HepG2 (cell line): ENCODE measurements around the gene CCT6A. TPM values are rescaled to one million over a fixed set of nuclear protein-coding genes. Genes with fewer than 3 reads are reported as not detected.

Source experiments
- AGO2 ChIP-seq: fragments of 200-400 bp; formaldehyde crosslinking; optimal IDR thresholded peaks from 2 replicates; pipeline ENCODE3; 2017; ENCODE audit warnings: mild to moderate bottlenecking, low read depth, low read length, moderate library complexity
- EHMT2 ChIP-seq: fragments of 200-600 bp; sonication (generic); IDR thresholded peaks from 2 replicates; pipeline ENCODE4 v1.7.0; 2017; ENCODE audit warnings: antibody characterized with exemption, low read depth, low read length, borderline replicate concordance
- FOXP1 ChIP-seq, 2 experiments: fragments of 450-650 bp in 1 of 2; IDR thresholded peaks; 2 replicates each; pipeline ENCODE4 v1.6.1; 2017 to 2018; ENCODE audit warnings: antibody characterized with exemption in 1 of 2
- IRF2 ChIP-seq: IDR thresholded peaks from 2 replicates; pipeline ENCODE4 v1.6.1; 2018; ENCODE audit warnings: missing genetic modification reagents, missing compliant biosample characterization
- JUN ChIP-seq: sonication (generic); formaldehyde crosslinking; IDR thresholded peaks from 2 replicates; pipeline ENCODE4 v1.4.0; 2020; ENCODE audit warnings: mild to moderate bottlenecking, missing genetic modification reagents
- NFIC ChIP-seq: IDR thresholded peaks from 2 replicates; pipeline ENCODE4 v1.6.1; 2012; ENCODE audit warnings: mild to moderate bottlenecking, low read length, inconsistent platforms
- NFYB ChIP-seq: sonication (generic); formaldehyde crosslinking; IDR thresholded peaks from 2 replicates; pipeline ENCODE4 v1.4.0; 2020; ENCODE audit warnings: missing genetic modification reagents
- PHB2 ChIP-seq: fragments of 450-650 bp; IDR thresholded peaks from 2 replicates; pipeline ENCODE4 v1.6.1; 2018; ENCODE audit not compliant: partially characterized antibody
- PTBP1 ChIP-seq: fragments of 200-400 bp; formaldehyde crosslinking; IDR thresholded peaks from 2 replicates; pipeline ENCODE4 v1.6.1; 2018; ENCODE audit warnings: low read length, low read depth; ENCODE audit not compliant: poor library complexity, severe bottlenecking
- RFXAP ChIP-seq: sonication (generic); formaldehyde crosslinking; IDR thresholded peaks from 2 replicates; pipeline ENCODE4 v1.4.0; 2020; ENCODE audit warnings: missing genetic modification reagents, borderline replicate concordance
- TP53 ChIP-seq: sonication (generic); formaldehyde crosslinking; conservative IDR thresholded peaks from 2 replicates; pipeline ENCODE4 v1.4.0; 2020; ENCODE audit warnings: missing genetic modification reagents
- ZNF24 ChIP-seq: fragments of 450-650 bp; IDR thresholded peaks from 2 replicates; pipeline ENCODE4 v1.6.1; 2017; ENCODE audit warnings: antibody characterized with exemption, mild to moderate bottlenecking
- ZNF337 ChIP-seq: sonication (generic); formaldehyde crosslinking; IDR thresholded peaks from 2 replicates; pipeline ENCODE4 v1.5.1; 2020; ENCODE audit warnings: missing genetic modification reagents, low read depth, mild to moderate bottlenecking, borderline replicate concordance
- ZNF33A ChIP-seq: sonication (generic); formaldehyde crosslinking; IDR thresholded peaks from 2 replicates; pipeline ENCODE4 v1.5.1; 2020; ENCODE audit warnings: missing genetic modification reagents, mild to moderate bottlenecking, moderate library complexity, borderline replicate concordance
- ZNF747 ChIP-seq: sonication (generic); formaldehyde crosslinking; IDR thresholded peaks from 2 replicates; pipeline ENCODE4 v1.8.1; 2023; ENCODE audit warnings: missing genetic modification reagents, mild to moderate bottlenecking, borderline replicate concordance
- polyA plus RNA-seq, 8 experiments: library from polyadenylated mRNA; depleted of rRNA in 3 of 8; stranded (reverse) in 7 of 8; unstranded in 1 of 8; fragments of >200 nt; fragmentation: Illumina TruSeq in 4 of 8; extraction: Trizol in 4 of 8; gene quantifications; 2 replicates each; pipeline versions ENCODE4 v1.2.1 to v1.2.3, GENCODE V29; 2011 to 2016; ENCODE audit warnings: low read depth in 4 of 8, missing spikeins in 1 of 8, mixed read lengths in 1 of 8; ENCODE audit not compliant: insufficient read depth in 1 of 8
- total RNA-seq, 5 experiments: library from RNA; depleted of rRNA; stranded (reverse); fragments of >200 nt; fragmentation: Illumina TruSeq; extraction: Trizol; gene quantifications; 2 replicates each; pipeline ENCODE4 v1.2.3, GENCODE V29; 2016; ENCODE audit warnings: low read depth in 1 of 5
- TF ChIP-seq, protein P1 (sequence below): sonication (generic); formaldehyde crosslinking; IDR thresholded peaks from 2 replicates; pipeline ENCODE4 v1.9.0; 2021; ENCODE audit warnings: missing genetic modification reagents, borderline replicate concordance
- TF ChIP-seq, protein P2 (sequence below): IDR thresholded peaks from 2 replicates; pipeline ENCODE4 v1.4.0; 2020; ENCODE audit warnings: mild to moderate bottlenecking, missing genetic modification reagents
- TF ChIP-seq, protein P3 (sequence below): IDR thresholded peaks from 2 replicates; pipeline ENCODE4 v1.6.1; 2016
- TF ChIP-seq, protein P4 (sequence below): IDR thresholded peaks from 2 replicates; pipeline ENCODE4 v1.6.1; 2016; ENCODE audit warnings: low read depth

CCT6A gene
- total and polyA plus RNA-seq, 2 of the 13 experiments (the other 11 are each of a cell fraction or from before 2014, with no cell fraction given), result 219 to 292 TPM

DNA sequence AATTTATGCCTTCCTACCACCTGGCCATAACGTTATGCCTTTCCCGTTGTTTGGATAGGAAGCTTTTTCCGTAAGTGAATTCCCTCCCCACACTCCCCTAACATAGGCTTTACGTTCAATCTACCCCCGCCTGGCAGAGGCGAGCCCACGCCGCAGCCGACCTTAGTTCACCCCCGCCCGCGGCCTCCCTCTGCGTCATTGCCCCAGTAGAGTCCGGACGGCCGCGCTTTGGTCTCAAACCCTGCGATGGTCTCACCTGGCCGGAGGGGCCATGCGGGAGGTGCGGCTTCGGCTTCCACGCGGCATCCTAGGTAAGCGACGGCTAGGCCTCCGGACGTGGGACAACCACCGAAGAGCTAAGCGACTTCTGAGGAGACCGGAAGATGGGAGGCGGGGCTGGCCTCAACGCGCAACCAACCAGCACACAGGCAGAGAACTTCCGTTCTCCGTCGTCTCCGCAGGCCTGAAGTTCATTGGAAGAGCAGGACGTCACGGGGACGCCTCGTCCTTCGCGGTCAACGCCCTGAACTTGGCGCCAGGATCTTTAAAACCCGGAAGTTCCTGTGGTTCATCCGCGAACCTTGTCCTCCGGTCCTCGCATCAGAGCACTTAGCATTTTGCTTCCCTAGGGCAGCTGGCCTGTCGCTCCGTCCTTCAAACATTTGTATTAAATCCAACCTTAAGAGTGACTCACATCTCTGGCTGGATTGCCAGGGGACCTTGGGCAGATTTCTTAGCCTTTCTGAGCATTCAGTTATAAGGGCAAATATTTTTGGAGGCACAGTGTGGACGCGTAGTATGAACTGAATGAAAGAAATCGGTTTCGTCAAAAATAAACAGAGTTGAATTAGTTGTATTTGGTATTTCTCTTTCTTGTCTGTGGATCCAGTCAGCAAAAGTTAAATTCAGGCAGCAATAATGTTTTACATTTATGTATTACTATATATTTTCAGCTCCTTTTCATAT, 54.8 kb downstream of the CCT6A start, which contains the start of gene CHCHD2 (continued):
- TF ChIP-seq, protein P1, sequence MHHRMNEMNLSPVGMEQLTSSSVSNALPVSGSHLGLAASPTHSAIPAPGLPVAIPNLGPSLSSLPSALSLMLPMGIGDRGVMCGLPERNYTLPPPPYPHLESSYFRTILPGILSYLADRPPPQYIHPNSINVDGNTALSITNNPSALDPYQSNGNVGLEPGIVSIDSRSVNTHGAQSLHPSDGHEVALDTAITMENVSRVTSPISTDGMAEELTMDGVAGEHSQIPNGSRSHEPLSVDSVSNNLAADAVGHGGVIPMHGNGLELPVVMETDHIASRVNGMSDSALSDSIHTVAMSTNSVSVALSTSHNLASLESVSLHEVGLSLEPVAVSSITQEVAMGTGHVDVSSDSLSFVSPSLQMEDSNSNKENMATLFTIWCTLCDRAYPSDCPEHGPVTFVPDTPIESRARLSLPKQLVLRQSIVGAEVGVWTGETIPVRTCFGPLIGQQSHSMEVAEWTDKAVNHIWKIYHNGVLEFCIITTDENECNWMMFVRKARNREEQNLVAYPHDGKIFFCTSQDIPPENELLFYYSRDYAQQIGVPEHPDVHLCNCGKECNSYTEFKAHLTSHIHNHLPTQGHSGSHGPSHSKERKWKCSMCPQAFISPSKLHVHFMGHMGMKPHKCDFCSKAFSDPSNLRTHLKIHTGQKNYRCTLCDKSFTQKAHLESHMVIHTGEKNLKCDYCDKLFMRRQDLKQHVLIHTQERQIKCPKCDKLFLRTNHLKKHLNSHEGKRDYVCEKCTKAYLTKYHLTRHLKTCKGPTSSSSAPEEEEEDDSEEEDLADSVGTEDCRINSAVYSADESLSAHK (CRISPR knock-in tag), result no peak
- TF ChIP-seq AGO2, result peak; percentile 57
- no peak for TF ChIP-seq PTBP1
- no peak for TF ChIP-seq FOXP1 (IDR thresholded peaks at IDR 0.05)
- no peak for TF ChIP-seq FOXP1 (CRISPR knock-in tag; IDR thresholded peaks at IDR 0.05)
- TF ChIP-seq ZNF33A, result no peak; the same call in 1 of the 2 replicates
- TF ChIP-seq NFIC, result 0 out of 2 replicates have a peak, but pooled peaks have one; percentile 26
- no peak; the same call in 1 of the 2 replicates for TF ChIP-seq ZNF24
- peak; percentile 76 for TF ChIP-seq EHMT2
- TF ChIP-seq, protein P2, sequence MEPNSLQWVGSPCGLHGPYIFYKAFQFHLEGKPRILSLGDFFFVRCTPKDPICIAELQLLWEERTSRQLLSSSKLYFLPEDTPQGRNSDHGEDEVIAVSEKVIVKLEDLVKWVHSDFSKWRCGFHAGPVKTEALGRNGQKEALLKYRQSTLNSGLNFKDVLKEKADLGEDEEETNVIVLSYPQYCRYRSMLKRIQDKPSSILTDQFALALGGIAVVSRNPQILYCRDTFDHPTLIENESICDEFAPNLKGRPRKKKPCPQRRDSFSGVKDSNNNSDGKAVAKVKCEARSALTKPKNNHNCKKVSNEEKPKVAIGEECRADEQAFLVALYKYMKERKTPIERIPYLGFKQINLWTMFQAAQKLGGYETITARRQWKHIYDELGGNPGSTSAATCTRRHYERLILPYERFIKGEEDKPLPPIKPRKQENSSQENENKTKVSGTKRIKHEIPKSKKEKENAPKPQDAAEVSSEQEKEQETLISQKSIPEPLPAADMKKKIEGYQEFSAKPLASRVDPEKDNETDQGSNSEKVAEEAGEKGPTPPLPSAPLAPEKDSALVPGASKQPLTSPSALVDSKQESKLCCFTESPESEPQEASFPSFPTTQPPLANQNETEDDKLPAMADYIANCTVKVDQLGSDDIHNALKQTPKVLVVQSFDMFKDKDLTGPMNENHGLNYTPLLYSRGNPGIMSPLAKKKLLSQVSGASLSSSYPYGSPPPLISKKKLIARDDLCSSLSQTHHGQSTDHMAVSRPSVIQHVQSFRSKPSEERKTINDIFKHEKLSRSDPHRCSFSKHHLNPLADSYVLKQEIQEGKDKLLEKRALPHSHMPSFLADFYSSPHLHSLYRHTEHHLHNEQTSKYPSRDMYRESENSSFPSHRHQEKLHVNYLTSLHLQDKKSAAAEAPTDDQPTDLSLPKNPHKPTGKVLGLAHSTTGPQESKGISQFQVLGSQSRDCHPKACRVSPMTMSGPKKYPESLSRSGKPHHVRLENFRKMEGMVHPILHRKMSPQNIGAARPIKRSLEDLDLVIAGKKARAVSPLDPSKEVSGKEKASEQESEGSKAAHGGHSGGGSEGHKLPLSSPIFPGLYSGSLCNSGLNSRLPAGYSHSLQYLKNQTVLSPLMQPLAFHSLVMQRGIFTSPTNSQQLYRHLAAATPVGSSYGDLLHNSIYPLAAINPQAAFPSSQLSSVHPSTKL (CRISPR knock-in tag), result peak; percentile 56; the same call in 1 of the 2 replicates
- TF ChIP-seq RFXAP (CRISPR knock-in tag), result peak; percentile 69; the same call in 1 of the 2 replicates
- TF ChIP-seq, protein P3, sequence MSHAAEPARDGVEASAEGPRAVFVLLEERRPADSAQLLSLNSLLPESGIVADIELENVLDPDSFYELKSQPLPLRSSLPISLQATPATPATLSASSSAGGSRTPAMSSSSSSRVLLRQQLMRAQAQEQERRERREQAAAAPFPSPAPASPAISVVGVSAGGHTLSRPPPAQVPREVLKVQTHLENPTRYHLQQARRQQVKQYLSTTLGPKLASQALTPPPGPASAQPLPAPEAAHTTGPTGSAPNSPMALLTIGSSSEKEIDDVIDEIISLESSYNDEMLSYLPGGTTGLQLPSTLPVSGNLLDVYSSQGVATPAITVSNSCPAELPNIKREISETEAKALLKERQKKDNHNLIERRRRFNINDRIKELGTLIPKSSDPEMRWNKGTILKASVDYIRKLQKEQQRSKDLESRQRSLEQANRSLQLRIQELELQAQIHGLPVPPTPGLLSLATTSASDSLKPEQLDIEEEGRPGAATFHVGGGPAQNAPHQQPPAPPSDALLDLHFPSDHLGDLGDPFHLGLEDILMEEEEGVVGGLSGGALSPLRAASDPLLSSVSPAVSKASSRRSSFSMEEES (CRISPR knock-in tag), result peak; percentile 33; the same call in 1 of the 2 replicates
- TF ChIP-seq PHB2, result no peak
- TF ChIP-seq IRF2 (CRISPR knock-in tag), result peak; percentile 86
- TF ChIP-seq TP53 (CRISPR knock-in tag), result no peak
- TF ChIP-seq NFYB (CRISPR knock-in tag), result peak; percentile 98
- 0 out of 2 replicates have a peak, but pooled peaks have one; percentile 16 for TF ChIP-seq JUN (CRISPR knock-in tag)
- TF ChIP-seq ZNF337, result 0 out of 2 replicates have a peak, but pooled peaks have one; percentile 48
- no peak for TF ChIP-seq ZNF747 (CRISPR knock-in tag)
- TF ChIP-seq, protein P4, sequence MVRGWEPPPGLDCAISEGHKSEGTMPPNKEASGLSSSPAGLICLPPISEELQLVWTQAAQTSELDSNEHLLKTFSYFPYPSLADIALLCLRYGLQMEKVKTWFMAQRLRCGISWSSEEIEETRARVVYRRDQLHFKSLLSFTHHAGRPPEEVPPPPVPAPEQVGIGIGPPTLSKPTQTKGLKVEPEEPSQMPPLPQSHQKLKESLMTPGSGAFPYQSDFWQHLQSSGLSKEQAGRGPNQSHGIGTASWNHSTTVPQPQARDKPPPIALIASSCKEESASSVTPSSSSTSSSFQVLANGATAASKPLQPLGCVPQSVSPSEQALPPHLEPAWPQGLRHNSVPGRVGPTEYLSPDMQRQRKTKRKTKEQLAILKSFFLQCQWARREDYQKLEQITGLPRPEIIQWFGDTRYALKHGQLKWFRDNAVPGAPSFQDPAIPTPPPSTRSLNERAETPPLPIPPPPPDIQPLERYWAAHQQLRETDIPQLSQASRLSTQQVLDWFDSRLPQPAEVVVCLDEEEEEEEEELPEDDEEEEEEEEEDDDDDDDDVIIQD, result 0 out of 2 replicates have a peak, but pooled peaks have one; percentile 47
